Endothelial cell of umbilical vein (primary cell): Measurements from ENCODE around the gene VSTM2B.

Source experiments
- EZH2 ChIP-seq: IDR thresholded peaks from 2 replicates; pipeline ENCODE4 v1.6.1; 2012; ENCODE audit warnings: borderline replicate concordance, low read depth, mild to moderate bottlenecking, moderate library complexity, low read length, inconsistent platforms; ENCODE audit not compliant: severe bottlenecking
- FOS ChIP-seq: IDR thresholded peaks from 2 replicates; pipeline ENCODE4 v1.6.1; 2011; ENCODE audit warnings: mild to moderate bottlenecking, low read length, moderate library complexity, borderline replicate concordance; ENCODE audit not compliant: insufficient read depth
- MYC ChIP-seq: IDR thresholded peaks from one replicate; pipeline ENCODE4 v1.6.1; 2011; ENCODE audit warnings: mild to moderate bottlenecking, low read depth, low read length
- POLR2A ChIP-seq: IDR thresholded peaks from 2 replicates; pipeline ENCODE4 v1.6.1; 2012; ENCODE audit warnings: low read depth, mild to moderate bottlenecking, control low read depth, low read length
- POLR2AphosphoS5 ChIP-seq: IDR thresholded peaks from 2 replicates; pipeline ENCODE4 v1.6.1; 2012; ENCODE audit warnings: low read depth, mild to moderate bottlenecking, control low read depth, low read length, moderate library complexity; ENCODE audit not compliant: insufficient read depth
- TF ChIP-seq, protein P1 (sequence below), 2 donors: IDR thresholded peaks; 1 replicate in 1 of 2; 2 replicates in 1 of 2; pipeline ENCODE4 v1.5.1; 2011; ENCODE audit warnings: low read length in 2 of 2, mild to moderate bottlenecking in 2 of 2, moderate library complexity in 2 of 2, control low read depth in 1 of 2, inconsistent platforms in 1 of 2, low read depth in 1 of 2; ENCODE audit not compliant: insufficient read depth in 1 of 2; ENCODE audit errors: extremely low read depth in 1 of 2
- TF ChIP-seq, protein P2 (sequence below): IDR thresholded peaks from 2 replicates; pipeline ENCODE4 v1.6.1; 2011; ENCODE audit not compliant: insufficient read depth, insufficient read length

DNA sequence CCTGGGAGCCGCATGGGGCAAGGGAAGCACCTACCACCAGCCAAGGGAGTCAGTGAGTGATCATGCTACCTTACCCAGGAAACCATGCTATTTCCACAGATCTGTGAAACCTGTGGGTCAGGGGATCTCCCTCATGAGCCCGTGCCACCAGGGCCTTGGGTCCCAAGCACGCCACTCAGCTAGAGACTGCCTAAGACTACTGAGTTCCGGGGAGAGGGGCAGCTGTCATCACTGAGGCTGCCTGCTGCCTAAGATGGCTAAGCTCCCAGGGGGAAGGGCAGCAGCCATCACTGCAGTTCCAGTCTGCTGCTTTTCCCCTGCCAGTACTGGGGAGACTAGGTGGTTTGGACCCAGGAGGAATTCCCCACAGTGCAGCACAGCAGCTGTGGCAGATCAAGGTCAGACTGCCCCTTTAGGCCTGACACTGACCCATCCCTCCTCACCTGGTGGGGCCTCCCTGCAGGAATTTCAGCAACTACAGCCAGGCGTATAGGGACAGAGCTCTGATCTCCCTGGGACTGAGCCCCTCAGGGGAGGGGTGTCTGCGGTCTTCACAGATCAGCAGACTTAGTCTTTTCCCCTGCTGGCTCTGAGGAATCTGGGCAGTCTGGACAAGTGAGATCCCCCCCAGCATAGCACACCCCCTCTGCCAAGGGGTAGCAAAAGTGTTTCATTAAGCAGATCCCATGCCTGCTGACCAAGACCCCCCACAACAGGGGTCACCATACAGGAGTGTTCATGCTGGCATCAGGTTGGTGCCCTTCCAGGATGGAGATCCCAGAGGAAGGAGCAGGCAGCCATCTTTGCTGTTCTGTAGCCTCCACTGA lies 26.9 kb downstream of the VSTM2B start:
- TF ChIP-seq MYC (no peak), EZH2 (no peak), POLR2A (no peak), POLR2AphosphoS5 (no peak), FOS (no peak)
- TF ChIP-seq, protein P1, sequence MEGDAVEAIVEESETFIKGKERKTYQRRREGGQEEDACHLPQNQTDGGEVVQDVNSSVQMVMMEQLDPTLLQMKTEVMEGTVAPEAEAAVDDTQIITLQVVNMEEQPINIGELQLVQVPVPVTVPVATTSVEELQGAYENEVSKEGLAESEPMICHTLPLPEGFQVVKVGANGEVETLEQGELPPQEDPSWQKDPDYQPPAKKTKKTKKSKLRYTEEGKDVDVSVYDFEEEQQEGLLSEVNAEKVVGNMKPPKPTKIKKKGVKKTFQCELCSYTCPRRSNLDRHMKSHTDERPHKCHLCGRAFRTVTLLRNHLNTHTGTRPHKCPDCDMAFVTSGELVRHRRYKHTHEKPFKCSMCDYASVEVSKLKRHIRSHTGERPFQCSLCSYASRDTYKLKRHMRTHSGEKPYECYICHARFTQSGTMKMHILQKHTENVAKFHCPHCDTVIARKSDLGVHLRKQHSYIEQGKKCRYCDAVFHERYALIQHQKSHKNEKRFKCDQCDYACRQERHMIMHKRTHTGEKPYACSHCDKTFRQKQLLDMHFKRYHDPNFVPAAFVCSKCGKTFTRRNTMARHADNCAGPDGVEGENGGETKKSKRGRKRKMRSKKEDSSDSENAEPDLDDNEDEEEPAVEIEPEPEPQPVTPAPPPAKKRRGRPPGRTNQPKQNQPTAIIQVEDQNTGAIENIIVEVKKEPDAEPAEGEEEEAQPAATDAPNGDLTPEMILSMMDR (IDR thresholded peaks at IDR 0.05; ENCODE audit: extremely low read depth in 1 of 2, insufficient read depth in 1 of 2, low read depth in 1 of 2, low read length in 2 of 2): no peak
- TF ChIP-seq, protein P2, sequence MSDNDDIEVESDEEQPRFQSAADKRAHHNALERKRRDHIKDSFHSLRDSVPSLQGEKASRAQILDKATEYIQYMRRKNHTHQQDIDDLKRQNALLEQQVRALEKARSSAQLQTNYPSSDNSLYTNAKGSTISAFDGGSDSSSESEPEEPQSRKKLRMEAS: no peak
